SK-N-SH (cell line): ENCODE data around the gene CDH16. TPM values are rescaled to one million over a fixed set of nuclear protein-coding genes. Genes with fewer than 3 reads are reported as not detected.

Source experiments
- CTCF ChIA-PET: fragments of 300-600, 350-600 bp; formaldehyde crosslinking; extraction: SDS; loops from one replicate; lab custom pipeline; 2021; lab: Yijun Ruan, JAX
- POLR2A ChIA-PET: fragments of 350-600 bp; sonication (Branson Sonifier 250); formaldehyde crosslinking; extraction: SDS; loops from one replicate; lab custom pipeline; 2020; ENCODE audit warnings: antibody characterized with exemption, inconsistent platforms; lab: Yijun Ruan, JAX
- DNase-seq: peaks from one replicate; pipeline ENCODE4 v3.0.0; 2012
- H2AFZ ChIP-seq: fragments of 200-600 bp; sonication (generic); 2 replicates; pipeline ENCODE4 v1.8.1; 2016; ENCODE audit warnings: antibody characterized with exemption, mild to moderate bottlenecking, low read depth
- H3F3A ChIP-seq: fragments of 200-600 bp; sonication (generic); replicated peaks from 2 replicates; pipeline ENCODE3; 2016; ENCODE audit warnings: antibody characterized with exemption, mild to moderate bottlenecking; ENCODE audit not compliant: insufficient read depth
- H3K27ac ChIP-seq, 2 experiments: fragments of 200-500 bp in 1 of 2; fragments of 200-600 bp in 1 of 2; sonication (Bioruptor generic) in 1 of 2; sonication (generic), shearing (Covaris generic) in 1 of 2; 2 replicates each; pipeline versions ENCODE4 v1.5.1 to v1.6.1; 2014 to 2016; ENCODE audit warnings: low read depth in 2 of 2, inconsistent platforms in 1 of 2, low read length in 1 of 2, mild to moderate bottlenecking in 1 of 2, mixed read lengths in 1 of 2
- H3K27me3 ChIP-seq: fragments of 200-600 bp; sonication (generic), shearing (Covaris generic); 2 replicates; pipeline ENCODE4 v1.6.1; 2016; ENCODE audit warnings: mixed run types; ENCODE audit not compliant: insufficient read depth
- H3K36me3 ChIP-seq, 2 experiments: fragments of 200-500 bp in 1 of 2; fragments of 200-600 bp in 1 of 2; sonication (Bioruptor generic) in 1 of 2; sonication (generic) in 1 of 2; replicated peaks in 1 of 2; 2 replicates each; pipeline versions ENCODE3 to v1.5.1; 2014 to 2016; ENCODE audit warnings: low read length in 1 of 2, mild to moderate bottlenecking in 1 of 2; ENCODE audit not compliant: insufficient read depth in 2 of 2, control insufficient read depth in 1 of 2
- H3K4me1 ChIP-seq, 2 experiments: fragments of 200-500 bp in 1 of 2; fragments of 200-600 bp in 1 of 2; sonication (Bioruptor generic) in 1 of 2; sonication (generic), shearing (Covaris generic) in 1 of 2; 2 replicates each; pipeline versions ENCODE4 v1.5.1 to v1.6.1; 2014 to 2016; ENCODE audit warnings: low read depth in 1 of 2, low read length in 1 of 2, mixed run types in 1 of 2; ENCODE audit not compliant: insufficient read depth in 2 of 2, control insufficient read depth in 1 of 2
- H3K4me2 ChIP-seq: fragments of 200-600 bp; sonication (generic), shearing (Covaris generic); 2 replicates; pipeline ENCODE4 v1.6.1; 2017; ENCODE audit warnings: mixed run types
- H3K4me3 ChIP-seq, 2 experiments: fragments of 200-500 bp in 1 of 2; fragments of 200-600 bp in 1 of 2; sonication (Bioruptor generic) in 1 of 2; sonication (generic), shearing (Covaris generic) in 1 of 2; 2 replicates each; pipeline versions ENCODE4 v1.5.1 to v1.8.1; 2014 to 2016; ENCODE audit warnings: low read depth in 2 of 2, inconsistent platforms in 1 of 2, low read length in 1 of 2, mild to moderate bottlenecking in 1 of 2, mixed read lengths in 1 of 2, moderate library complexity in 1 of 2
- H3K79me2 ChIP-seq: fragments of 200-600 bp; sonication (generic); 2 replicates; pipeline ENCODE4 v1.8.1; 2017; ENCODE audit warnings: mild to moderate bottlenecking; ENCODE audit not compliant: insufficient read depth
- H3K9ac ChIP-seq: fragments of 200-600 bp; sonication (generic); 2 replicates; pipeline ENCODE4 v1.6.1; 2017; ENCODE audit warnings: mixed run types
- H3K9me2 ChIP-seq: fragments of 200-600 bp; sonication (generic); 2 replicates; pipeline ENCODE4 v1.6.1; 2017; ENCODE audit warnings: mixed run types
- H3K9me3 ChIP-seq: fragments of 200-600 bp; sonication (generic); 2 replicates; pipeline ENCODE4 v1.6.1; 2017; ENCODE audit warnings: mixed run types, mild to moderate bottlenecking, moderate library complexity
- H4K20me1 ChIP-seq: fragments of 200-600 bp; sonication (generic); 2 replicates; pipeline ENCODE4 v1.6.1; 2017; ENCODE audit warnings: mild to moderate bottlenecking, mixed run types; ENCODE audit not compliant: insufficient read depth
- GABPA ChIP-seq: IDR thresholded peaks from 2 replicates; pipeline ENCODE4 v1.4.0; 2012; ENCODE audit warnings: low read depth, mild to moderate bottlenecking
- GATA2 ChIP-seq: sonication (generic); formaldehyde crosslinking; IDR thresholded peaks from 2 replicates; pipeline ENCODE4 v1.5.0; 2020; ENCODE audit warnings: mild to moderate bottlenecking, missing genetic modification reagents
- IRF3 ChIP-seq: fragments of 150-350 bp; IDR thresholded peaks from 2 replicates; pipeline ENCODE4 v1.6.1; 2016; ENCODE audit warnings: mild to moderate bottlenecking, low read depth, low read length
- RAD21 ChIP-seq: IDR thresholded peaks from 2 replicates; pipeline ENCODE4 v1.6.1; 2012; ENCODE audit warnings: mild to moderate bottlenecking, low read length
- REST ChIP-seq: IDR thresholded peaks from 2 replicates; pipeline ENCODE4 v1.6.1; 2012; ENCODE audit warnings: mild to moderate bottlenecking, low read depth, low read length, moderate library complexity
- RXRA ChIP-seq: IDR thresholded peaks from 2 replicates; pipeline ENCODE4 v1.4.0; 2012; ENCODE audit warnings: low read depth, mild to moderate bottlenecking, borderline replicate concordance
- SMC3 ChIP-seq: IDR thresholded peaks from 2 replicates; pipeline ENCODE4 v1.6.1; 2012; ENCODE audit warnings: low read depth, low read length, improper control_type of control experiment
- TCF12 ChIP-seq: IDR thresholded peaks from 2 replicates; pipeline ENCODE4 v1.4.0; 2012
- TEAD4 ChIP-seq: IDR thresholded peaks from 2 replicates; pipeline ENCODE4 v1.4.0; 2012; ENCODE audit warnings: mild to moderate bottlenecking, borderline replicate concordance; ENCODE audit not compliant: insufficient read depth
- ZBTB33 ChIP-seq: IDR thresholded peaks from 2 replicates; pipeline ENCODE4 v1.4.0; 2012; ENCODE audit warnings: low read depth, borderline replicate concordance
- WGBS: methylation state at CpG from one replicate; pipeline ENCODE4 v1.1.6; 2017; ENCODE audit warnings: low lambda C conversion rate; 5-methylcytosine and 5-hydroxymethylcytosine counted together
- polyA plus RNA-seq, 3 experiments: library from polyadenylated mRNA; depleted of rRNA; stranded (reverse); fragments of >200 nt; gene quantifications; 2 replicates each; pipeline ENCODE4 v1.2.3, GENCODE V29; 2012

Gene CDH16
- polyA plus RNA-seq, 1 of the 3 experiments (the other 2 are of a cell fraction), result not detected

- Histone ChIP-seq H3K4me2 (peak overlapping the region; percentile 95), H3K79me2 (peaks cover 20% of the 10 kb centered on the region)
- WGBS, result 93% methylated on average over 8 of the region's 8 CpGs
Measured at GRCh38 chr16:66881964-66882508, 36.6 kb downstream of the CDH16 start.

More at GRCh38 chr16:66881964-66882508, 36.6 kb downstream of the CDH16 start:
- Histone ChIP-seq H3K27me3 (no peaks in the 10 kb centered on the region), H3K9me2 (no peaks in the 10 kb centered on the region), H3K9me3 (no peaks in the 10 kb centered on the region), H4K20me1 (no peaks in the 10 kb centered on the region), H3K4me3 (no peak overlapping the region; a peak in 1 of 4 replicates), H3K27ac (no peak overlapping the region), H3K9ac (no peak overlapping the region), H3F3A (peaks cover 3% of the 10 kb centered on the region), H3K4me1 (peaks cover 0 to 7% of the 10 kb centered on the region in 2 experiments; a peak in 1 of 4 replicates), H3K36me3 (peaks cover 14 to 19% of the 10 kb centered on the region in 2 experiments), H2AFZ (no peak overlapping the region)
- POLR2A ChIA-PET, result no interaction called here
- CTCF ChIA-PET, result interaction anchor here (0.9 to 4.0 kb wide), 13 partner anchors 9 to 136 kb away, joined by 3 to 26 read pairs (median 5); partner anchors contain the start of gene NAE1
- TF ChIP-seq GABPA (no peak), GATA2 (no peak), IRF3 (no peak), RAD21 (no peak), TCF12 (no peak), SMC3 (no peak), ZBTB33 (no peak), TEAD4 (no peak), RXRA (no peak), REST (no peak)
- no peak for DNase-seq
